ENCODE results near the gene CENPC. TPM values are rescaled to one million over a fixed set of nuclear protein-coding genes. Genes with fewer than 3 reads are reported as not detected.

Gene CENPC
- total RNA-seq, 4 donors from 2014 or later: 18.9 to 39.6 (median 24.0) TPM

DNA sequence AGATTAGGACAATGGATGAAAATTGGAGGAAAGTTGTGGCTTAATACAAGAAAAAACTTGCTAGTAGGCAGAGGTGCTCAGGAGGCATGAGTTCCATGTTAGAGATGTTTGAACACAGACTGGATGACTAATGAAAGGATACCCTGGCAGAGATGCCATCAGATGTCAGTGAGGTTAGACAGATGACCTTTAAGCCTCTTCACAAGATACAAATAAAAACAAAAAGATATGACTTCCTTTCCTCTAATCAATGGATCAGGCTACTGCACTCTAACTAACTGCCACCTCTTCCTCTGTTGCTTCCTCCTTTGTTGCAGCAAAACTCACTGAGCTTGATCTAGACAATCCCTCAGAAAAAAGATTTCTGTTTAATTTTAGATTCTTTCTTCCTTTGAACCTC, 27.9 kb upstream of the CENPC start:
- no peak overlapping the region for H3K4me3 ChIP-seq (ENCODE audit: low read depth, poor library complexity, severe bottlenecking)
- TF ChIP-seq POLR2A (IDR thresholded peaks at IDR 0.05): no peak
- TF ChIP-seq, protein P1, sequence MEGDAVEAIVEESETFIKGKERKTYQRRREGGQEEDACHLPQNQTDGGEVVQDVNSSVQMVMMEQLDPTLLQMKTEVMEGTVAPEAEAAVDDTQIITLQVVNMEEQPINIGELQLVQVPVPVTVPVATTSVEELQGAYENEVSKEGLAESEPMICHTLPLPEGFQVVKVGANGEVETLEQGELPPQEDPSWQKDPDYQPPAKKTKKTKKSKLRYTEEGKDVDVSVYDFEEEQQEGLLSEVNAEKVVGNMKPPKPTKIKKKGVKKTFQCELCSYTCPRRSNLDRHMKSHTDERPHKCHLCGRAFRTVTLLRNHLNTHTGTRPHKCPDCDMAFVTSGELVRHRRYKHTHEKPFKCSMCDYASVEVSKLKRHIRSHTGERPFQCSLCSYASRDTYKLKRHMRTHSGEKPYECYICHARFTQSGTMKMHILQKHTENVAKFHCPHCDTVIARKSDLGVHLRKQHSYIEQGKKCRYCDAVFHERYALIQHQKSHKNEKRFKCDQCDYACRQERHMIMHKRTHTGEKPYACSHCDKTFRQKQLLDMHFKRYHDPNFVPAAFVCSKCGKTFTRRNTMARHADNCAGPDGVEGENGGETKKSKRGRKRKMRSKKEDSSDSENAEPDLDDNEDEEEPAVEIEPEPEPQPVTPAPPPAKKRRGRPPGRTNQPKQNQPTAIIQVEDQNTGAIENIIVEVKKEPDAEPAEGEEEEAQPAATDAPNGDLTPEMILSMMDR (IDR thresholded peaks at IDR 0.05): no peak
- intact Hi-C loops (cut with DNase I; ENCODE audit: low total_unique reads): no loop called here
- DNase-seq (ENCODE audit: low spot score in 2 of 2): no peak

DNA sequence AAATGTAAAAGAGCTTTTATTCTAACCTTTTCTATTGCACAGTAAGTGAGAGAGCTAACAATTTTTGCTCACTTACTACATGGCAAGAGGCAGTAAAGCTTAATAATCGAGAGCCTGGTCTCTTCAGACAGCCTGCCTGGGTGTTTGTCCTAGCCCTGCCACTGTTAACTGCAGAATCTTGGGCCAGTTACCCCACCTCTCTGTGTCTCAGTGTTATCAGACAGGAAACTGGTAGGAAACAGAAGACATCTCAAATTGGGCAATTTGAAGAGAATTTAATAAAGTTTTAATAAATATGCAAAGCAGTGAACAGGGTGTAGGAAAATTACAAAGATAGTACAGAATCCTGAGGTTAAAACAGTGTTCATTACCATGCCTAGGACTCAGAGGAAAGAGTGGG, 26.7 kb upstream of the CENPC start:
- intact Hi-C loops (cut with DNase I; ENCODE audit: low total_unique reads): no loop called here
- TF ChIP-seq, protein P1 (IDR thresholded peaks at IDR 0.05): no peak
- no peak for TF ChIP-seq POLR2A (IDR thresholded peaks at IDR 0.05)
- no peak for DNase-seq (ENCODE audit: low spot score in 2 of 2)
- no peak overlapping the region for H3K4me3 ChIP-seq (ENCODE audit: low read depth, poor library complexity, severe bottlenecking)
- 56% methylated on average over 1 of the region's 1 CpG for WGBS, 2 donors

DNA sequence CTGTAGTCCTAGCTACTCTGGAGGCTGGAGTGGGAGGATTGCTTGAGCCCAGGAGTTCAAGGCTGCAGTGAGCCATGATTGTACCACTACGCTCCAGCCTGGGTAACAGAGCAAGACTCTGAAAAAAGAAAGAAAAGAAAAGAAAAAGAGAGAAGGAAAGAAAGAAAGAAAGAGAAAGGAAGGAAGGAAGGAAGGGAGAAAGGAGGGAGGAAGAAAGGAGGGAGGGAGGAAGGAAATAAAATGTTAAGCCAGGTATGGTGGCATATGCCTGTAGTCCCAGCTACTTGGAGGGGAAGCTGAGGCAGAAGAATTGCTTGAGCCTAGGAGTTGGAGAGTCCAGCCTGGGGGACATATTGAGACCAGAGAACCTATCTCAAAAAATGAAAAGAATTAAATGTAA, 25.2 kb upstream of the CENPC start:
- WGBS, 2 donors: 89 to 96% methylated on average over 1 of the region's 1 CpG

DNA sequence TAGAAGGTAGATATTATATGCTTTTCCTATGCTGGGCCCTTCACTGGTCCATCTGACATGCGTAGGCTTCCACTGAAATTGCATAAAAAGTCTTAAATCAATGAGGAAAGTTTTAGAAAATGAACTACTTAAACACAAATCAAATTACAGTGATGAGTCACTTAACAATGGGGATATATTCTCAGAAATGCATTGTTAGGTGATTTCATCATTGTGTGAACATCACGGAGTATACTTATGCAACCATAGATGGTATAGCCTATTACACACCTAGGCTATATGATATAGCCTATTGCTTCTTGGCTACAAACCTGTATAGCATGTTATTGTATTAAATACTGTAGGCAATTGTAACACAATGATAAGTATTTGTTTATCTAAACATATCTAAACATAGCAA, 23.5 kb upstream of the CENPC start:
- H3K4me3 ChIP-seq (ENCODE audit: low read depth, poor library complexity, severe bottlenecking): no peak overlapping the region
- WGBS, 2 donors: 85 to 90% methylated on average over 2 of the region's 2 CpGs
- no peak for TF ChIP-seq POLR2A (IDR thresholded peaks at IDR 0.05)
- TF ChIP-seq, protein P1 (IDR thresholded peaks at IDR 0.05): no peak
- DNase-seq (ENCODE audit: low spot score in 2 of 2): no peak
- intact Hi-C loops (cut with DNase I; ENCODE audit: low total_unique reads): no loop called here

More for the DNA sequence above, 25.2 kb upstream of the CENPC start:
- TF ChIP-seq, protein P1 (IDR thresholded peaks at IDR 0.05): no peak
- intact Hi-C loops (cut with DNase I; ENCODE audit: low total_unique reads): no loop called here
- H3K4me3 ChIP-seq (ENCODE audit: low read depth, poor library complexity, severe bottlenecking): no peak overlapping the region
- no peak for DNase-seq (ENCODE audit: low spot score in 2 of 2)

DNA sequence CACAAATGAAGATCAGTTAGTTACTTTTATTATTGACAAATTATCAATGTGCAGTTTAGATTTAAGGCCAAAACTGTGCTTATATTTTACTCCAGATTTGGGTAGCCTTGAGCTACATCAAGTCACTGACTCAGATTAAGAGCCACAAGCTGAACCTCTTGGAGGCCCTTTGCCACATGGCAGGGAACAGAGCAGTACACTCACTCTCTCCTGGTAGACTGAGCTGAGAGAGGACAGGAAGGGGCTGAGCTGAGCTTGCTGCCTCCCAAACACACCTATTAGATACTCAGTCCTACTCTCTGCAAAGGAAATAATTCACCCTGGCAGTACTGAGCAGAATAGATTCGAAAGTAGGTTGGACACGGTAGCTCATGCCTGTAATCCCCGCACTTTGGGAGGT, 21.0 kb upstream of the CENPC start:
- 93 to 95% methylated on average over 3 of the region's 3 CpGs for WGBS, 2 donors
- intact Hi-C loops (cut with DNase I; ENCODE audit: low total_unique reads): no loop called here
- DNase-seq (ENCODE audit: low spot score in 2 of 2): no peak
- TF ChIP-seq, protein P1 (IDR thresholded peaks at IDR 0.05): no peak
- no peak for TF ChIP-seq POLR2A (IDR thresholded peaks at IDR 0.05)
- H3K4me3 ChIP-seq (ENCODE audit: low read depth, poor library complexity, severe bottlenecking): no peak overlapping the region

DNA sequence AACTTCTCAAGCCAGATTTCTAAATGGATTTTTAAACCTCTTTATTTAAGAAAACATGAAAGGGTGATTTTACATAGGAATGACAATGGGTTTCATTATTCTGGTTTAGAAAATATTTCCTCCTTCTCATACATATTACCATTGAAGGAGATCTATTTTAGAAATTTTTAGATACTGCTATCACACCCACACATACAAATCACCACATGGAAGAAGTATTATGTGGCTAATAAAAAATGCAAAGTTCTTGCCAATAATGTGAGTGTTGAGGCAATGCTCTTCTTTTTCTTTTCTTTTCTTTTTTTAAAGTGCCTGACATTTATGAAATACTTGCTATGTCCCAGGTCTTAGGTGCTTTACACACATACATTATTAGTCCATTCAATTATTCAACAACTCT, 20.0 kb upstream of the CENPC start:
- no peak overlapping the region for H3K4me3 ChIP-seq (ENCODE audit: low read depth, poor library complexity, severe bottlenecking)
- TF ChIP-seq, protein P1 (IDR thresholded peaks at IDR 0.05): no peak
- no peak for TF ChIP-seq POLR2A (IDR thresholded peaks at IDR 0.05)
- DNase-seq (ENCODE audit: low spot score in 2 of 2): no peak
- intact Hi-C loops (cut with DNase I; ENCODE audit: low total_unique reads): no loop called here

All from lower leg skin (tissue), 4 donors.